Neutrophil (primary cell): ENCODE measurements around the gene KRTAP12-4.

Experiments used
- H3K27ac ChIP-seq: fragments of 200-600 bp; sonication (generic); 2 replicates; pipeline ENCODE4 v1.5.1; 2016; ENCODE audit warnings: mild to moderate bottlenecking, moderate library complexity
- H3K27me3 ChIP-seq: fragments of 200-600 bp; sonication (generic); 2 replicates; pipeline ENCODE4 v1.6.0; 2016; ENCODE audit warnings: mild to moderate bottlenecking
- H3K36me3 ChIP-seq: fragments of 200-600 bp; sonication (generic); 2 replicates; pipeline ENCODE4 v1.5.1; 2017
- H3K4me1 ChIP-seq, 2 experiments: fragments of 200-600 bp in 1 of 2; sonication (generic) in 1 of 2; 1 replicate in 1 of 2; 2 replicates in 1 of 2; pipeline versions ENCODE4 v1.5.1 to v1.6.1; 2013 to 2016; ENCODE audit warnings: low read depth in 1 of 2, low read length in 1 of 2, mild to moderate bottlenecking in 1 of 2, moderate library complexity in 1 of 2; ENCODE audit not compliant: control insufficient read depth in 1 of 2, insufficient read depth in 1 of 2
- H3K4me3 ChIP-seq, 2 experiments: fragments of 200-600 bp in 1 of 2; sonication (generic) in 1 of 2; 1 replicate in 1 of 2; 2 replicates in 1 of 2; pipeline ENCODE4 v1.5.1; 2013 to 2016; ENCODE audit warnings: low read depth in 1 of 2, low read length in 1 of 2, mild to moderate bottlenecking in 1 of 2, moderate library complexity in 1 of 2
- H3K9me3 ChIP-seq: fragments of 200-600 bp; sonication (generic); 2 replicates; pipeline ENCODE4 v1.5.1; 2016
- TF ChIP-seq, protein P1 (sequence below): fragments of 200-600 bp; sonication (generic); IDR thresholded peaks from 2 replicates; pipeline ENCODE4 v1.5.1; 2016; ENCODE audit warnings: antibody characterized with exemption

KRTAP12-4 gene

GRCh38 chr21:44677881-44678280, 23.4 kb upstream of the KRTAP12-4 start:
- Histone ChIP-seq H3K9me3 (no peaks in the 10 kb centered on the region), H3K4me3 (no peak overlapping the region), H3K4me1 (no peaks in the 10 kb centered on the region), H3K36me3 (no peaks in the 10 kb centered on the region), H3K27ac (no peak overlapping the region), H3K27me3 (peaks cover 4% of the 10 kb centered on the region)
- TF ChIP-seq, protein P1, sequence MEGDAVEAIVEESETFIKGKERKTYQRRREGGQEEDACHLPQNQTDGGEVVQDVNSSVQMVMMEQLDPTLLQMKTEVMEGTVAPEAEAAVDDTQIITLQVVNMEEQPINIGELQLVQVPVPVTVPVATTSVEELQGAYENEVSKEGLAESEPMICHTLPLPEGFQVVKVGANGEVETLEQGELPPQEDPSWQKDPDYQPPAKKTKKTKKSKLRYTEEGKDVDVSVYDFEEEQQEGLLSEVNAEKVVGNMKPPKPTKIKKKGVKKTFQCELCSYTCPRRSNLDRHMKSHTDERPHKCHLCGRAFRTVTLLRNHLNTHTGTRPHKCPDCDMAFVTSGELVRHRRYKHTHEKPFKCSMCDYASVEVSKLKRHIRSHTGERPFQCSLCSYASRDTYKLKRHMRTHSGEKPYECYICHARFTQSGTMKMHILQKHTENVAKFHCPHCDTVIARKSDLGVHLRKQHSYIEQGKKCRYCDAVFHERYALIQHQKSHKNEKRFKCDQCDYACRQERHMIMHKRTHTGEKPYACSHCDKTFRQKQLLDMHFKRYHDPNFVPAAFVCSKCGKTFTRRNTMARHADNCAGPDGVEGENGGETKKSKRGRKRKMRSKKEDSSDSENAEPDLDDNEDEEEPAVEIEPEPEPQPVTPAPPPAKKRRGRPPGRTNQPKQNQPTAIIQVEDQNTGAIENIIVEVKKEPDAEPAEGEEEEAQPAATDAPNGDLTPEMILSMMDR: no peak

- TF ChIP-seq, protein P1: no peak
- no peaks in the 10 kb centered on the region for H3K36me3 ChIP-seq
- H3K9me3 ChIP-seq: peaks cover 10% of the 10 kb centered on the region
- H3K4me1 ChIP-seq: no peaks in the 10 kb centered on the region
- H3K27ac ChIP-seq: no peak overlapping the region
- no peak overlapping the region for H3K4me3 ChIP-seq
- peaks cover 4% of the 10 kb centered on the region for H3K27me3 ChIP-seq
Measured at GRCh38 chr21:44671911-44672310, 17.5 kb upstream of the KRTAP12-4 start.

- Histone ChIP-seq H3K27ac (no peak overlapping the region), H3K27me3 (peaks cover 4% of the 10 kb centered on the region), H3K4me1 (no peaks in the 10 kb centered on the region), H3K9me3 (peaks cover 10% of the 10 kb centered on the region), H3K4me3 (no peak overlapping the region), H3K36me3 (no peaks in the 10 kb centered on the region)
- TF ChIP-seq, protein P1: no peak
Measured at GRCh38 chr21:44670642-44671432, 16.4 kb upstream of the KRTAP12-4 start.

DNA sequence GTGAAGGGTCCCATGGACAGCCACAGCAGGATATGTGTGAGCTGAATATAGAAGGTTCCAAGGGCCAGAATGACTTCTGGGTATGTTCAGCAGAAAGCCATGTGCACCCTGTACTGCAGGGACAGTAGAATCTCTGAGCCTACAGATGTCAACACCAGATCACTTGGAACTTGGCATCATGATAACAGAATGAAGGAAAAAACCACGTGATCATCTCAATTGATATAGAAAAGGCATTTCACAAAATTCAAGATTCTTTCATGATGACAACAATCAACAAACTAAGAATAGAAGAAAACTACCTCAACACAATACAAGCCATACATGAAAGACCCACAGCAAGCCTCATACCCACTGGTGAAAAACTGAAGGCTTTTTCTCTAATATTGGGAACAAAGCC, 13.2 kb upstream of the KRTAP12-4 start:
- H3K4me3 ChIP-seq: no peak overlapping the region
- peaks cover 10% of the 10 kb centered on the region for H3K9me3 ChIP-seq
- H3K4me1 ChIP-seq: no peaks in the 10 kb centered on the region
- peaks cover 4% of the 10 kb centered on the region for H3K27me3 ChIP-seq
- H3K27ac ChIP-seq: no peak overlapping the region
- TF ChIP-seq, protein P1: no peak
- no peaks in the 10 kb centered on the region for H3K36me3 ChIP-seq

GRCh38 chr21:44666401-44667320, 12.2 kb upstream of the KRTAP12-4 start, which contains the start of gene KRTAP12-2:
TSS of gene KRTAP12-2 (minus strand) at chr21:44666927. CDS start at chr21:44666886, 41 bp downstream.
- Histone ChIP-seq H3K27ac (no peak within 1 kb of the TSS), H3K36me3 (no peaks in the 10 kb centered on the region), H3K4me3 (no peak within 1 kb of the TSS), H3K4me1 (no peaks in the 10 kb centered on the region), H3K27me3 (peaks cover 4% of the 10 kb centered on the region), H3K9me3 (peaks cover 8% of the 10 kb centered on the region)
- TF ChIP-seq, protein P1: no peak
